HL-60/S4 (cell line): ENCODE results near the gene ITPKB.
"Not testable (repeated sequence)": the region's sequence is repeated elsewhere in the genome, so short reads cannot be mapped to it uniquely, and the experiment has no call there.

ENCODE experiments used
- in situ Hi-C: fragments of 300-500 bp; cut with MboI; formaldehyde crosslinking; loops from 2 replicates; pipeline ENCODE4 v1.14.3; 2022; ENCODE audit warnings: low sequenced_read_pairs

The ITPKB gene

GRCh38 chr1:226732856-226733291, 6.2 kb downstream of the ITPKB start:
- in situ Hi-C loops = no loop called here

- in situ Hi-C loops = no loop called here
Measured at GRCh38 chr1:226731257-226731893, 7.7 kb downstream of the ITPKB start.

GRCh38 chr1:226730836-226731235, 8.2 kb downstream of the ITPKB start:
- in situ Hi-C loops = no loop called here

- in situ Hi-C loops = no loop called here
Measured at GRCh38 chr1:226730071-226730470, 9.0 kb downstream of the ITPKB start.

GRCh38 chr1:226728448-226728847, 10.6 kb downstream of the ITPKB start:
- in situ Hi-C loops = no loop called here

- in situ Hi-C loops = no loop called here
Measured at GRCh38 chr1:226725897-226726267, 13.2 kb downstream of the ITPKB start.

- in situ Hi-C loops = no loop called here
Measured at GRCh38 chr1:226723657-226724532, 15.2 kb downstream of the ITPKB start.

GRCh38 chr1:226722901-226723656, 16.0 kb downstream of the ITPKB start:
- in situ Hi-C loops = no loop called here

GRCh38 chr1:226722240-226722900, 16.7 kb downstream of the ITPKB start:
- in situ Hi-C loops = no loop called here

GRCh38 chr1:226720574-226720973, 18.5 kb downstream of the ITPKB start:
- in situ Hi-C loops = not testable (repeated sequence)

- in situ Hi-C loops = no loop called here
Measured at GRCh38 chr1:226719596-226720387, 19.3 kb downstream of the ITPKB start.

GRCh38 chr1:226717256-226717909, 21.7 kb downstream of the ITPKB start:
- in situ Hi-C loops = no loop called here

- in situ Hi-C loops = no loop called here
Measured at GRCh38 chr1:226716577-226716976, 22.5 kb downstream of the ITPKB start.

- in situ Hi-C loops = no loop called here
Measured at GRCh38 chr1:226714148-226714547, 24.9 kb downstream of the ITPKB start.

GRCh38 chr1:226712742-226713419, 26.2 kb downstream of the ITPKB start:
- in situ Hi-C loops = no loop called here

GRCh38 chr1:226711976-226712741, 26.9 kb downstream of the ITPKB start:
- in situ Hi-C loops = no loop called here

- in situ Hi-C loops = no loop called here
Measured at GRCh38 chr1:226710501-226710900, 28.6 kb downstream of the ITPKB start.

- in situ Hi-C loops = no loop called here
Measured at GRCh38 chr1:226709953-226710352, 29.1 kb downstream of the ITPKB start.
